Stomach (tissue), 4 donors: Measurements from ENCODE around the gene RNF115.

Source experiments
- CTCF ChIP-seq, 7 experiments: fragments of 450-650 bp in 4 of 7; fragments of 200-600 bp in 3 of 7; sonication (generic) in 3 of 7; IDR thresholded peaks; one replicate each; pipeline ENCODE4 v1.5.1; 2016 to 2019; ENCODE audit warnings: antibody characterized with exemption in 7 of 7, control low read depth in 2 of 7, mild to moderate bottlenecking in 1 of 7
- EP300 ChIP-seq: sonication (generic); formaldehyde crosslinking; IDR thresholded peaks from one replicate; pipeline ENCODE4 v1.6.1; 2017; ENCODE audit warnings: antibody characterized with exemption
- POLR2A ChIP-seq, 4 donors: fragments of 450-650 bp; IDR thresholded peaks; one replicate each; pipeline ENCODE4 v1.6.1; 2016; ENCODE audit warnings: antibody characterized with exemption in 4 of 4, control low read depth in 2 of 4, mild to moderate bottlenecking in 1 of 4, moderate library complexity in 1 of 4
- POLR2AphosphoS5 ChIP-seq, 3 donors: sonication (generic); formaldehyde crosslinking; IDR thresholded peaks; one replicate each; pipeline ENCODE4 v1.6.1; 2016; ENCODE audit warnings: antibody characterized with exemption in 3 of 3

- no peak for TF ChIP-seq CTCF (IDR thresholded peaks at IDR 0.05)
- no peak for TF ChIP-seq POLR2A (IDR thresholded peaks at IDR 0.05)
- no peak for TF ChIP-seq POLR2AphosphoS5 (IDR thresholded peaks at IDR 0.05)
- TF ChIP-seq EP300 = no peak
These were observed 66.5 kb downstream of the RNF115 start for GRCh38 chr1:145757420-145757819.
